ENCODE data around the gene BPIFA3. TPM values are rescaled to one million over a fixed set of nuclear protein-coding genes. Genes with fewer than 3 reads are reported as not detected.
A peak's percentile ranks its signal among the peaks of the same experiment; 100 is the strongest.

Gene BPIFA3
- total and polyA plus RNA-seq, 2 of the 13 experiments (the other 11 are each of a cell fraction or from before 2014, with no cell fraction given) = not detected

DNA sequence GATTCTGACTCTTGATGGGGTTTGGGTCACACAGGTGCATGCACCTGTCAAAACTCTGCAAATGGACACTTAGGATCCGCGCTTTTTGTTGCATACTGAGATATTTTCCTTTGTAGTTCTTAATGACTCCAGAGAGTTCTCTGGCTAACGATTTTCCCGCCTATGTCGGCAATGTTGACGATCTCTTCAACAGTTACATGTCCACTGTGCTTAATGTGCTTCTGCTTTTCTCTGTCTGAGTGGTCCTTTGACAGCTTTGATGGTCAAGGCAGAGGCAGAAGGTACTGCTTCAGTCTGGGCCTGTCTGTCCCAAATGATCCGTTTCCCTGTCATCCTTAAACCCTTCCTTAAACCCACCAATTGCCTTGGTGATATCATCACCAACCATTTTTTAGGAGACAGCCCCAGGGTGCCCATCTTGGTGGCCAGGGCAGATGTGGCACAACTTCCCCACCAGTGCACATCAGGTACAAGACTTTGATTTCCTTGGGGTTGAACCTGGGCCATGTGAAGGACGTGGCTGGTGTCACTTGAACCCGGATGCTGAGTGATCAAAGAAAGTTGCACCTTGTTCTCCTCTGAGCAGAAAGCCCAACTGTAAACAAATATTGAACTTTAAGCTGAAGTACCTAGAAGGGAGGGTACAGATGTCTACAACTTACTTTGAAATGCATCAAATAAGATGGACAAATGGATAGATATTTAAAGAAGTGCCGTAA, 55.2 kb downstream of the BPIFA3 start (continued):
- TF ChIP-seq HNF4G (IDR thresholded peaks at IDR 0.05; ENCODE audit: borderline replicate concordance, low read depth, low read length) (peak; percentile 51; the same call in 1 of the 2 replicates), HNF4G (CRISPR knock-in tag; IDR thresholded peaks at IDR 0.05; ENCODE audit: borderline replicate concordance, low read depth) (no peak; the same call in 1 of the 2 replicates), ZKSCAN8 (CRISPR knock-in tag; IDR thresholded peaks at IDR 0.05; ENCODE audit: borderline replicate concordance) (no peak), ZNF747 (CRISPR knock-in tag; IDR thresholded peaks at IDR 0.05; ENCODE audit: borderline replicate concordance) (no peak), MIER3 (CRISPR knock-in tag; IDR thresholded peaks at IDR 0.05; ENCODE audit: borderline replicate concordance) (peak; percentile 19; the same call in 1 of the 2 replicates), FOXP1 (IDR thresholded peaks at IDR 0.05) (no peak), FOXP1 (CRISPR knock-in tag; IDR thresholded peaks at IDR 0.05) (peak; percentile 42; the same call in 1 of the 2 replicates), ZBTB8A (CRISPR knock-in tag; IDR thresholded peaks at IDR 0.05; ENCODE audit: borderline replicate concordance, low read depth) (no peak), CAMTA2 (CRISPR knock-in tag; IDR thresholded peaks at IDR 0.05; ENCODE audit: borderline replicate concordance) (no peak), WIZ (CRISPR knock-in tag; IDR thresholded peaks at IDR 0.05) (no peak), HDAC6 (IDR thresholded peaks at IDR 0.05; ENCODE audit: low read depth, low read length) (no peak), ZNF737 (CRISPR knock-in tag; IDR thresholded peaks at IDR 0.05; ENCODE audit: borderline replicate concordance) (no peak), ZNF619 (CRISPR knock-in tag; IDR thresholded peaks at IDR 0.05) (no peak), ARHGAP35 (CRISPR knock-in tag; IDR thresholded peaks at IDR 0.05; ENCODE audit: borderline replicate concordance) (no peak), ZMYM2 (CRISPR knock-in tag; IDR thresholded peaks at IDR 0.05) (no peak), ZBTB3 (CRISPR knock-in tag; IDR thresholded peaks at IDR 0.05; ENCODE audit: borderline replicate concordance, low read depth) (peak; percentile 37; the same call in 1 of the 2 replicates)
- TF ChIP-seq, protein P1, sequence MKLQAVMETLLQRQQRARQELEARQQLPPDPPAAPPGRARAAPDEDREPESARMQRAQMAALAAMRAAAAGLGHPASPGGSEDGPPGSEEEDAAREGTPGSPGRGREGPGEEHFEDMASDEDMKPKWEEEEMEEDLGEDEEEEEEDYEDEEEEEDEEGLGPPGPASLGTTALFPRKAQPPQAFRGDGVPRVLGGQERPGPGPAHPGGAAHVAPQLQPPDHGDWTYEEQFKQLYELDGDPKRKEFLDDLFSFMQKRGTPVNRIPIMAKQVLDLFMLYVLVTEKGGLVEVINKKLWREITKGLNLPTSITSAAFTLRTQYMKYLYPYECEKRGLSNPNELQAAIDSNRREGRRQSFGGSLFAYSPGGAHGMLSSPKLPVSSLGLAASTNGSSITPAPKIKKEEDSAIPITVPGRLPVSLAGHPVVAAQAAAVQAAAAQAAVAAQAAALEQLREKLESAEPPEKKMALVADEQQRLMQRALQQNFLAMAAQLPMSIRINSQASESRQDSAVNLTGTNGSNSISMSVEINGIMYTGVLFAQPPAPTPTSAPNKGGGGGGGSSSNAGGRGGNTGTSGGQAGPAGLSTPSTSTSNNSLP (IDR thresholded peaks at IDR 0.05; ENCODE audit: low read depth, low read length) = no peak
- TF ChIP-seq, protein P2, sequence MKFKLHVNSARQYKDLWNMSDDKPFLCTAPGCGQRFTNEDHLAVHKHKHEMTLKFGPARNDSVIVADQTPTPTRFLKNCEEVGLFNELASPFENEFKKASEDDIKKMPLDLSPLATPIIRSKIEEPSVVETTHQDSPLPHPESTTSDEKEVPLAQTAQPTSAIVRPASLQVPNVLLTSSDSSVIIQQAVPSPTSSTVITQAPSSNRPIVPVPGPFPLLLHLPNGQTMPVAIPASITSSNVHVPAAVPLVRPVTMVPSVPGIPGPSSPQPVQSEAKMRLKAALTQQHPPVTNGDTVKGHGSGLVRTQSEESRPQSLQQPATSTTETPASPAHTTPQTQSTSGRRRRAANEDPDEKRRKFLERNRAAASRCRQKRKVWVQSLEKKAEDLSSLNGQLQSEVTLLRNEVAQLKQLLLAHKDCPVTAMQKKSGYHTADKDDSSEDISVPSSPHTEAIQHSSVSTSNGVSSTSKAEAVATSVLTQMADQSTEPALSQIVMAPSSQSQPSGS (CRISPR knock-in tag; IDR thresholded peaks at IDR 0.05) = no peak
- TF ChIP-seq, protein P3, sequence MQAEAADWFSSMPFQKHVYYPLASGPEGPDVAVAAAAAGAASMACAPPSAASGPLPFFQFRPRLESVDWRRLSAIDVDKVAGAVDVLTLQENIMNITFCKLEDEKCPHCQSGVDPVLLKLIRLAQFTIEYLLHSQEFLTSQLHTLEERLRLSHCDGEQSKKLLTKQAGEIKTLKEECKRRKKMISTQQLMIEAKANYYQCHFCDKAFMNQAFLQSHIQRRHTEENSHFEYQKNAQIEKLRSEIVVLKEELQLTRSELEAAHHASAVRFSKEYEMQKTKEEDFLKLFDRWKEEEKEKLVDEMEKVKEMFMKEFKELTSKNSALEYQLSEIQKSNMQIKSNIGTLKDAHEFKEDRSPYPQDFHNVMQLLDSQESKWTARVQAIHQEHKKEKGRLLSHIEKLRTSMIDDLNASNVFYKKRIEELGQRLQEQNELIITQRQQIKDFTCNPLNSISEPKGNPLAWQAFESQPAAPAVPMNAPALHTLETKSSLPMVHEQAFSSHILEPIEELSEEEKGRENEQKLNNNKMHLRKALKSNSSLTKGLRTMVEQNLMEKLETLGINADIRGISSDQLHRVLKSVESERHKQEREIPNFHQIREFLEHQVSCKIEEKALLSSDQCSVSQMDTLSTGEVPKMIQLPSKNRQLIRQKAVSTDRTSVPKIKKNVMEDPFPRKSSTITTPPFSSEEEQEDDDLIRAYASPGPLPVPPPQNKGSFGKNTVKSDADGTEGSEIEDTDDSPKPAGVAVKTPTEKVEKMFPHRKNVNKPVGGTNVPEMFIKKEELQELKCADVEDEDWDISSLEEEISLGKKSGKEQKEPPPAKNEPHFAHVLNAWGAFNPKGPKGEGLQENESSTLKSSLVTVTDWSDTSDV (CRISPR knock-in tag; IDR thresholded peaks at IDR 0.05) = no peak
- TF ChIP-seq, protein P4, sequence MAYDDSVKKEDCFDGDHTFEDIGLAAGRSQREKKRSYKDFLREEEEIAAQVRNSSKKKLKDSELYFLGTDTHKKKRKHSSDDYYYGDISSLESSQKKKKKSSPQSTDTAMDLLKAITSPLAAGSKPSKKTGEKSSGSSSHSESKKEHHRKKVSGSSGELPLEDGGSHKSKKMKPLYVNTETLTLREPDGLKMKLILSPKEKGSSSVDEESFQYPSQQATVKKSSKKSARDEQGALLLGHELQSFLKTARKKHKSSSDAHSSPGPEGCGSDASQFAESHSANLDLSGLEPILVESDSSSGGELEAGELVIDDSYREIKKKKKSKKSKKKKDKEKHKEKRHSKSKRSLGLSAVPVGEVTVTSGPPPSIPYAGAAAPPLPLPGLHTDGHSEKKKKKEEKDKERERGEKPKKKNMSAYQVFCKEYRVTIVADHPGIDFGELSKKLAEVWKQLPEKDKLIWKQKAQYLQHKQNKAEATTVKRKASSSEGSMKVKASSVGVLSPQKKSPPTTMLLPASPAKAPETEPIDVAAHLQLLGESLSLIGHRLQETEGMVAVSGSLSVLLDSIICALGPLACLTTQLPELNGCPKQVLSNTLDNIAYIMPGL (CRISPR knock-in tag; IDR thresholded peaks at IDR 0.05; ENCODE audit: borderline replicate concordance in 1 of 2, low read depth in 1 of 2) = peak; percentile 23 to 37; a peak in 1 of 4 replicates

Measured in HepG2 (cell line).